Head of caudate nucleus (tissue), 42 donors: ENCODE results near the gene RNF138.
A peak's percentile ranks its signal among the peaks of the same experiment; 100 is the strongest.
"Not testable (repeated sequence)": the region's sequence is repeated elsewhere in the genome, so short reads cannot be mapped to it uniquely, and the experiment has no call there.

Experiments
- DNase-seq, 42 donors: peaks; one replicate each; pipeline versions ENCODE4 v3.0.0 to v3.0.0-alpha.2; 2020 to 2021; ENCODE audit warnings: mixed read lengths in 7 of 42
- intact Hi-C: fragments of 100-400 bp; cut with DNase I; formaldehyde crosslinking; loops from one replicate; pipeline ENCODE4 v1.15.0; 2022

RNF138 gene, protein sequence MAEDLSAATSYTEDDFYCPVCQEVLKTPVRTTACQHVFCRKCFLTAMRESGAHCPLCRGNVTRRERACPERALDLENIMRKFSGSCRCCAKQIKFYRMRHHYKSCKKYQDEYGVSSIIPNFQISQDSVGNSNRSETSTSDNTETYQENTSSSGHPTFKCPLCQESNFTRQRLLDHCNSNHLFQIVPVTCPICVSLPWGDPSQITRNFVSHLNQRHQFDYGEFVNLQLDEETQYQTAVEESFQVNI

GRCh38 chr18:32091724-32092421, at the start of gene RNF138:
RNF138 (plus strand) TSS chr18:32091874; CDS start chr18:32092777, 903 bp downstream.
- DNase-seq = peak; percentile 75 to 96 (median 89)
- intact Hi-C loops = loop anchor here (5.0 kb wide), 2 partner anchors 70 to 150 kb away; partner anchors contain the start of gene TRAPPC8

GRCh38 chr18:32042337-32042736, 49.3 kb upstream of the RNF138 start:
- intact Hi-C loops = no loop called here
- no peak for DNase-seq

- peak in 17 of 42 donors; percentile 7 to 55 (median 25) for DNase-seq
- intact Hi-C loops = no loop called here
These were observed 43.1 kb upstream of the RNF138 start for GRCh38 chr18:32048507-32049091.

- intact Hi-C loops = no loop called here
- DNase-seq = peak in 16 of 42 donors; percentile 6 to 51 (median 15)
These were observed 42.1 kb upstream of the RNF138 start for GRCh38 chr18:32049393-32050171.

- DNase-seq = no peak
- intact Hi-C loops = no loop called here
These were observed 34.9 kb upstream of the RNF138 start for GRCh38 chr18:32056613-32057358.

DNA sequence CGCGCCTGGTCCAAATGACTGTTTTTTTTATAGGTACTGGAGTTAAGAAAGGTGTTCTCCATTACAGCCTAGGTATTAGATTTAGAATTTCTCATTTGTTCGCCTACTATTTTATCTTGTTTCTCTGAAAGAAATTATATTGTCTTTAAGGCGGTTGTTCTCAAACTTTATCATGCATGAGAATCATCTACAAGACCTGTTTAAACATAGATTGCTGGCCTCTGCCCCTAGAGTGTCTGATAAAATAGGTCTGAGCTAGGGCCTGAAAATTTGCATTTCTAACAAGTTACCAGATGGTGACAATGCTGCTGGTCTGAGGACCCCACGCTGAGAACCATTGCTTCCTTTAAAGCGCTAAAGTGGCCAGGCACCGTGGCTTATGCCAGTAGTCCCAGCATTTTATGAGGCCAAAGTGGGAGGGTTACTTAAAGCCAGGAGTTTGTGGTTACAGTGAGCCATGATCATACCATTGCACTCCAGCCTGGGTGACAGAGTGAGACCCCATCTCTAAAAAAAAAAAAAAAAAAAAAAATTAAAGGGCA, 34.0 kb upstream of the RNF138 start:
- intact Hi-C loops = no loop called here
- DNase-seq = no peak

DNA sequence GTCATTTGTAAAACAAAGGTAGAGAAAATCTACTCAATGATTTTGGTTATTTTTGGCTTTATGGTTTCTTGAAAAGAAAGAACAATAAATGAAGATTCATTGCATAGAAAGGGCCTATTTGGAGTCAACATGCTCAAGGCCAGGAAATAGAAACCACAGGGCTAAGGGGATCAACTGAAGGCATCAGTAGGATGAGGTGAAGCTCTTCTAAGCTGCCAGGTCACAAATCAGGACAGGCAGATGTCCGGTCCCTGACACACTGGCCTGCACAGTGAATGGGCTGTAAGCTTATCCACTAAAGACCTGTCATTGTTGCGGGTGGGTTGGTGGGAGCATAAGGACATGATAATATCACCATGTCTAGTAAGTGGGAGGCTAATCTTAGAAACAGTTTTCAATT, 31.6 kb upstream of the RNF138 start:
- no peak for DNase-seq
- intact Hi-C loops = no loop called here

- intact Hi-C loops = no loop called here
- DNase-seq = no peak
These were observed 24.1 kb upstream of the RNF138 start for GRCh38 chr18:32067375-32068167.

DNA sequence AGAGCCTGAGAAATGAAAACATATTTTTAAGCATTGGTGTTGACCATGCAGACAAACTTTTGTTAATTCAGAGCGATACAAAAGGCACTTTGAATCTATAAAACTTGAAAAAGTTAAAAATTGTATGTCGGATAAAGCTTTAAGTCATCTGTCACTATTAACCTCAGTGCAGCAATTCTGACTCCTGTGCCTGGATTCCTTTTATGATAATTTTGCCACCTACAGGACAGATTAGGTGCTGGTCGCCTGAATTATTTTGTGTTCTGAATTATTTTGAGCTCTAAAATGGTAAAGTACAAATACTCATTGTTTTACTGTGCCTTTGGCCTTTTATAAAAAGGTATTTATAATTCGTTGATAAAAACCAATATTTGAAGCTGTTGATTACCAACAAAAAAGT, 19.4 kb upstream of the RNF138 start:
- DNase-seq = peak in 4 of 42 donors; percentile 8 to 51 (median 18)
- intact Hi-C loops = no loop called here

- DNase-seq = no peak
- intact Hi-C loops = no loop called here
These were observed 17.5 kb upstream of the RNF138 start for GRCh38 chr18:32074206-32074605.

DNA sequence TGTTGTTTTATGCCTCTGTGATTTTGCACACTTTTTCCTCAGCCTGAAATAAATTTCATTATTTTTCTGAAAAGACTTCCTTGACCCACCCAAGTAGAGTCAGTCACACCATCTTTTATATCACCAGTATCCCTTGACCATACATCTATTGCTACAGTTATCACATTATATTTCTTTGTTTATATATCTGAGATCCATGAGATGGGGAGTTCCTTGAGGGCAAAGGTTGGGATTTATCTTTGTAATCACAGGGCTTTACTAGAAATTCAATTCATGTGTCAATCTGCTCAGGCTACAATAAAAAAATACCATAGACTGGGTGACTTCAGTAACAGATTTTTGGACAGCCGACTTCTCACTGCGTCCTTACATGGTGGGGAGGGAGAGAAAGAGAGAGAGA, 12.8 kb upstream of the RNF138 start:
- no peak for DNase-seq
- intact Hi-C loops = no loop called here

DNA sequence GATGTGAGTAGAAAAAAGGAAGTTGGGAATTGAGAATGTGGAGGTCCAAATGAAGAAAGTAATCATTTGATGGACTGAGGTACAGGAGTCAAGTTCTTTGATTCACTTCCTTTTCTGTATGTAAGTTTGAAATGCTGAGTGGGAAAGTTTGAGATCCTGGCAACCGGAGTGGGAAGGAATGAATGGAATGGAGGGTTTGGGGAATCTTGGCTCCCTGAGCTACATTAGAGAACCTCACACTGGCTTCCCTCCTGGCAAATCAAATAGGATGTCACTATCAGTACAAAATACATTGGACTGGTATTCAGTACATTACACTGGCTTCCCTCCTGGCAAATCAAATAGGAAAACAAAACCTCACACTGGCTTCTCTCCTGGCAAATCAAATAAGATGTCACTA, 9.8 kb upstream of the RNF138 start:
- no peak for DNase-seq
- intact Hi-C loops = no loop called here

GRCh38 chr18:32083781-32084180, 7.9 kb upstream of the RNF138 start:
- DNase-seq = no peak
- intact Hi-C loops = no loop called here

GRCh38 chr18:32086881-32087280, 4.8 kb upstream of the RNF138 start:
- intact Hi-C loops = no loop called here

GRCh38 chr18:32090831-32091230, 843 bp upstream of the RNF138 start:
- intact Hi-C loops = loop anchor here (5.0 kb wide), 2 partner anchors 69 to 149 kb away; partner anchors contain the start of gene TRAPPC8
- DNase-seq = not testable (repeated sequence)

More at GRCh38 chr18:32086881-32087280, 4.8 kb upstream of the RNF138 start:
- DNase-seq = no peak

- intact Hi-C loops = loop anchor here (5.0 kb wide), 2 partner anchors 69 to 149 kb away; partner anchors contain the start of gene TRAPPC8
These were observed 350 bp upstream of the RNF138 start for GRCh38 chr18:32091325-32091723.

GRCh38 chr18:32092422-32093101, 888 bp downstream of the RNF138 start:
- intact Hi-C loops = loop anchor here (5.0 kb wide), 2 partner anchors 70 to 150 kb away; partner anchors contain the start of gene TRAPPC8
- peak; percentile 95 to 100 (median 100) for DNase-seq

More at GRCh38 chr18:32091325-32091723, 350 bp upstream of the RNF138 start:
- no peak for DNase-seq
